LHCN-M2 (cell line): ENCODE data around the gene SMPD3. TPM values are rescaled to one million over a fixed set of nuclear protein-coding genes. Genes with fewer than 3 reads are reported as not detected.

ENCODE experiments used
- DNase-seq: peaks from one replicate; pipeline ENCODE4 v3.0.0-alpha.2; 2012; ENCODE audit warnings: low read depth
- total RNA-seq: library from RNA; depleted of rRNA; stranded (reverse); fragments of >200 nt; gene quantifications from 2 replicates; pipeline ENCODE4 v1.2.3, GENCODE V29; 2014

SMPD3 gene
- total RNA-seq, 1 experiment from 2014 or later, result 0.17 TPM

DNA sequence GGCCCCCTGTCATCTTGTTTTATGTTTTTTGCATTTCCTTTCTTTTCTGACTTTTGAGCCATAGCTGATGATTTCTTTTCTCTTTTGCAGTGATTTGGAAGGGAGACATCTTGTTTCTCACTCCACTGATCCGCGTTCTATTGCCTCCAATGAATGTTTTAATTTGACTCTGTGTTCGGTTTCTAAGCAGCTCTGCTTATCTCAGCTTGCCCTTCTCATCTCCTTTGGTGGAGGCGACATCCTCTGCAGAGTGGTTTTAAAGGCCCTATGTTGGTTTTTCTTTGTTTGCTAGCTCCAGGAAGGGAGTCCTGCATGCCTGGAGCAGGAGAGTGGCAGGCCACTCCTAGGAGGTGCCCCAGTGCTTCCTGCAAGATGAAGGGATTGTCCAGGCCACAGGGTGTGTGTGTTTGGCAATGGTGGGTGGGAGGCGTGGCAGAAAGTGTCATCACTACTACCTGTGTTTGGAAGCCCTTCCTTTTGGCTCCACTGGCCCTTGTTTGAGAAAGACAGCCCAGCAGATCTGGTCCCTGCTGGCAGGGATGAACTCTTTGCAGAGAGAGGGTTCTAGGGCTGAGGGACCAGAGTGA is 13.6 kb downstream of the SMPD3 start:
- DNase-seq, result no peak

DNA sequence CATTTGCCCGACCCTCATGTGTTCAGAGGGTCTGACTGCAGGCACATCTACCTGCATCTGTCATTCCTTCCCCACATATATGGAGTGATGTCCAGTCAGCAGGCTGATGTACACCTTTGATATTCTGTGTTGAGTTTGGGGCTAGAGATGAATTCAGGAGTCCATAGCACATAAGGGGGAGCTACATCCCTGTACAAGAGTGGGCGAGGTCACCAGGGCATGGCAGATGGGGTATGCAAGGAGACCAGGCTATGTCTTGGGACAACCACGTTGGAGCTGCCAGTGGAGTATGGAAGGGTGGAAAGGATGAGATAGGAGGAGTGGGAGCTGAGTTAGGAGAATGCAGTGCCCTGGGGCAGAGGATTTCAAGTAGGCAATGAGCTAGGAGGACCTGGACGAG is 15.0 kb downstream of the SMPD3 start:
- DNase-seq, result no peak

DNA sequence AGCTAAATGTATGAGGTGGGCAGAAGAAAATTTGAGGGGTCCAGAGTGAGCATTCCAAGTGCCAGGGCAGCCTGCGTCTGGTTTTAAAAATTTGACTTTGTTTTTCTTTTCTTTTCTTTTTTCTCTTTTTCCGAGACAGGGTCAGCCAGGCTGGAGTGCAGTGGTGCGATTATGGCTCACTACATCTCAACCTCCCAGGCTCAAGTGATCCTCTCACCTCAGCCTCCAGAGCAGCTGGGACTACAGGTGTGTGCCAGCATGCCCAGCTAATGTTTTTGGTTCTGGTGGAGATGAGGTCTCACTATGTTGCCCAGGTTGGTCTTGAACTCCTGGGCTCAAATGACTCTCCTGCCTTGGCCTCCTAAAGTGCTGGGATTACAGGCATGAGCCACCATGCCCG is 15.6 kb downstream of the SMPD3 start:
- DNase-seq, result no peak

DNA sequence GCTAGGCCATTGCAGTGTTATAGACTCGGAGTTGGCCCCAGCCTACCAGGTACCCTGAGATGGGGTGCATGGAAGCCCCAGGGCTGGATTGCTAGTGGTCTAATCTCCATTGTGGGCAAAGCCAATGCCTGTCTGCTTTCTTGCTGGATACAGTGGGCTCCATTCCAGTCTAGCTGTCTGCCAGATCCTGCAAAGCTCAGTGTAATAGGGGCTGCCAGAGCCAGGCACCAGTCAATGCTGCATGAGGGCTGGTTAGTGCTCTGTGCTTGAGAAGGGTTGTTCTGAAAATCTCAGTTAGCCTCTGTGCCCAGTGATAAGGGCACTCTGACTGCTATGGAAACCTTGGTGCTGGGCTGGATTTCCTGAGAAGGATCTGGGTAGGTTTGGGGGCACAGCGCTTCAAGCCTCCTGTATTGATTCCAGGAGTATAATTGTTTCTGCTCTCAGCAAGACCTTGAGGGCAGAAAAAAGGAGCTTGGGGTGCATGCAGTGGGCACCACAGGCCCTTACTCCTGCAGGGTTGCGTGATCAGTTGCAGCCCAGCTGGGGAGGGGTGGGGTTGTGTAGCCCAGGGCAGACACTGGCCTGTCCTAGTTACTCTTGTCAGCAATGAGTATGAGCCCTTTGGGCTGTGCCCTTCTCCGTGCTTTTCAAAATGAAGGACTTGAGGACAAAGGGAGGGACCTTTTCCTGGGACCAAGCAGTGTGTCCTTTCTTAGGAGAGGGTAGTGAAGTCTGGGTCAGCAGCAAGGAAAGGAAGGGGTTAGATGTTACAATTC is 19.0 kb downstream of the SMPD3 start:
- no peak for DNase-seq

DNA sequence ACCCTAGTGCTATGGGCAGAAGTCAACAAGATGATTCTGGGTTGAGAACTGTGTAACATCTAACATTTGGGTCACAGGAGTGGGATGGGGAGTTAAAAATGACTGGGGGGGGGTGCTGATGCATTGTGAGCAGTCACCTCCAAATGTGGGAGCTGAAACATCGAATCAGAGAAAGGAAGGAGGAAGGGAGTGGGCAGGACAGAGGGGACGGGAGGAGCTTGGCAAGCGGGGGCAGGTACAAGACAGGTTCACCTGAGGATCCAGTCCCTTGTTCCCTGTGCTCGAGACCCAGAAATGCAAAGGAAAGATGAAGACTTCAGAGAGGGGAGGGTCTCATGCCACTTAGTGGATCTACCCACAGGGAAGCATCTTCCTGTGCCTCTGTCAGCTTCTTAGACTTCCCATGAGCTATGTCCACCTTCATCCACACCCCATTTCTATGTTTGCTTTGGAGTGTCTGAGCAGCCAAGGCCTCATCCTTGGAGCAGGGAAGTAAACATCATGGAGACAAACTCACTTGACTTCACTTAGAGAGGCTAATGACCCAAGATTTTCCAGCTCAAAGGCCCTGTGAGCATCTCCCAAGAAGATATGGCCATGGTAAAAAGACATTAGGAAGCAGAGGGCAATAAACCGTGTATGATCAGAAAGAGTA is 20.5 kb downstream of the SMPD3 start:
- DNase-seq, result no peak

DNA sequence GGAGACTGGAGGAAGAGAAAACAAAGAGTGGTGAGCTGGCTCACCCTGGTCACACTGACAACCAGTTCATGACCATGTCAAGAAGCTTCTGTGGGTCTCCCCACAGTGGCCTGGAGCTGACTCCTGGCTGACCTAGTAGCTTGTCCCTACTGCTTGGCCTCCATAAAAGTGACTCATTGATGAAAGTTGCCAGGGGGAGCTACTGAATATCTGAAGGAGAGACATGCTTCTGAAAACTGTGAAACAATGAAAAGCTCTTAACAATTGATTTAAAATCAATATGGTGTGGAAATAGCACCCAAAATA is 22.0 kb downstream of the SMPD3 start:
- DNase-seq, result peak; percentile 7

DNA sequence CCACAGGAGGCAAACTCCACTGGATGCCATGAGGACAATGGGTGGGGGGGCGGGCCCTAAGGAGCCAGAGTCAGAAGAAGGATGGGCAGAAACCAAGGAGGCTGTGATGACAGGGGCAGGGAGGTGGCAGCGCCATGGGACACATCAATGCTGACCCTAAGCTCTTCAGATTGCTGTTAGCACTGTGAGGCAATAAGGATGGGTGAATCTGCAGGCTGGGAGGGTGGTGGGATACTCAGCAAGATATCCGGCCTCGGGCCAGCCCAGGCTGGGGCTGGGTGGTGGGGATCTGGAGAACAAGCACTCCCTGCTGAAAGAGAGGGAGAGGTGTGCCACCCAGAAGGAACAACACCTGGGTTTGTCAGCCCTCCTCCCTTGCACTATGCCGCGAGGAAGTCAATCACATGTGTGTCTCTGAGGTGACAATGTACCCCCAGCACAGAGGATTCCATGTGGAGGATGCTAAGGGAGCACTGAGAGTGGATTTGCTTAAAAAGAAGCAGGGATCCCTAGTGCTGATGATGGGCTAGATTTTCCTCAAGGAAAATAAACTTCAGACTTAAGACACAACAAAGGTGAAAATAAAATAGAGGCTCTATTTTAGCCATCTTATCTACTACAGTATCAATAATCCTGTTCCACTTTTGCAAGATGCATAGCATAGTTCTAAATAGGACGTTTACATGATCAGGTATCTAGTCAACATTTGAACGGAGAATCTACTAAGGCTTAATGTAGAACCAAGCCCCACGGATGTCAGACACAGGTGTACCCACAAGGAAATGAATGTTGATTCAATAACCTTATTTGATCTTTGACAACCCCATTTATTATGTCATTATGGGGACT is 22.6 kb downstream of the SMPD3 start:
- DNase-seq, result no peak

DNA sequence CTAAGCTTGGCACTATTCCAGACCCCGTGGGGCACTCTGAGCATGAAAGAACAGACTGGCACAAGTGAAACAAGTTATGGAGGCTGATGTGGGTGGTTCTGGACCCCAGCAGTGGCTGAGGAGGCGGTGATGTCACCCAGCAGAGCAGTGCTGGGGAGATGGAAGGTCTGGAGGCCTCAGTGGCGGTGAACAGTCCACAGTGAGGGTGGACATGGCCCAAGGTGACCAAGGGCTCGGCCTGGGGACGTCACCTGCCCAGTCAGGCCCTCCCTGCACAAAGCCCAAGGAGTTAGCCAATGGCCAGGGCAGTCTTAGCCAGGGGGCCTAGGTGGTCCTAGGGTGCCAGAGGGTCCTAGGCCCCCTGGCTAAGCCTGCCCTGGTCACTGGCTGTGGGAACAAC is 24.5 kb downstream of the SMPD3 start:
- DNase-seq, result no peak

DNA sequence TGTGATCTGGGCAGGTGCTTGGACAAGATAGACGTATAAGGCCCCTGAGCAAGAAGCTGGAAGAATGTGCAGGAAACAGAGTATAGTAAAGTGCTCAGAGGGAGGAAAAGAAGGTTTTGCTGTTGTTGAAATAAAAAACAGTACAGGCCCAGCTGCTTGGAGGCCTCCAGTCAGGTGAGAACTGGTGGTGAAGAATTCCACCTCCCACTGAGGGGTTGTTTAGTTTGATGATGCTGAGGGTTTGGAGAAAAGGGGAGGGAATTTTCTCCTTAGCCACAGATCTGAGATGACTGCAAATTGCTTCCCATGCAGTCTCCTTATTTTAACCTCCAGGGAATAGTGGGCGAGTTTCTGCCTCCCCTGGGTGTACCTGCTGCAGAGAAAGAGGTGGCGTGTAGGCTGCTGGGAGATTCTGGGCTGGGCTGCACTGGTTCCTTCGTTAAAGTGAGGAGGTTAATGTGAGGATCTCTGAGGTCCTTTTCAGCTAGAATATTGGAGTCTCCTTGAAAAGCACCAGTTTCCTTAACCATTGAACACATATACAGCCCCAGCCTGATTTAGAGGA is 25.8 kb downstream of the SMPD3 start:
- no peak for DNase-seq

DNA sequence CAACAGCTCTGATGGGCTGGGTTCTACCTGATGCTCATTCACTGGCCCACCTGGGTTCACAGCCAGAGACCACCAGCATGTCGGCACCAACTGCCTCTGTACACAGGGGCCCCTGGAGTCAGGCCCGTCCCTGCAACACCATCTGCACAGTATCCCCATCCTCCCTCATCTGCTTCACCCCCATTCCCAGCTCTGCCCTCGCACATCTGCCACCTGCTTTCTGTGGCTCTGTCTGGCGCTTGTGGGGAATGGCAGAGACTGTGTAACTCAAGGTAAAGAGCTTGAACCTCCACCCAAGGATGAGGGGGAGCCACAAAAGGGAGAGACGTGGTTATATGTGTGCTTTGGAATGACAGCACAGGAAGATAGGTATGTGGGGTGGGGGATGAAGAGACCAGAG is 27.2 kb downstream of the SMPD3 start:
- DNase-seq, result no peak

DNA sequence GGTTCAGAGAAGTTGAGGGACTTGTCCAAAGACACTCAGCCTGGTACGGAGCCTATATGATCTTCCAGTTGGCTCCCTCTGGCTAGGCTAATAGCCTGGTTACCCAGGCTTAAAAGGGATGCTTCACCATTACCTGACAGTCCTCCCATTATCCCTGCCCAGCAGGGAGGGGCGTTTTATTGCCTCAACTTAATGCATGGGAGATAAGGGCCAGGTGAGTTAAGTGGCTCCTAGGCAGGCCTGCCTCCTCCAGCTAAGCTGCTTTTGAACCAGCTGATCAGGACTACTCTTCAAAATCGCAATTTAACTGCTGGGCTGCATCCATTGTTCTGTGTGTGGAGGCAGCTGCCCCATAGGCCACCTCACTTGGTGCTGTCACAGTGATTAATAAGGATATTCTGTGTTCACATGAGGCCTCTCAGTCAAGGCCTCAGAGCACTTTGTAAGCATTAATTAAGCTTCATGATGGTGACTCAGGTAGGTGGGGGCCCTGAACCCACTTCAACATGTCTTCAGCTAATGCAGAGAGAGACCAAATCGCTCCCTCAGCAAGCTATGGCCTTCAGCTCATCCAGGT is 27.9 kb downstream of the SMPD3 start:
- no peak for DNase-seq

DNA sequence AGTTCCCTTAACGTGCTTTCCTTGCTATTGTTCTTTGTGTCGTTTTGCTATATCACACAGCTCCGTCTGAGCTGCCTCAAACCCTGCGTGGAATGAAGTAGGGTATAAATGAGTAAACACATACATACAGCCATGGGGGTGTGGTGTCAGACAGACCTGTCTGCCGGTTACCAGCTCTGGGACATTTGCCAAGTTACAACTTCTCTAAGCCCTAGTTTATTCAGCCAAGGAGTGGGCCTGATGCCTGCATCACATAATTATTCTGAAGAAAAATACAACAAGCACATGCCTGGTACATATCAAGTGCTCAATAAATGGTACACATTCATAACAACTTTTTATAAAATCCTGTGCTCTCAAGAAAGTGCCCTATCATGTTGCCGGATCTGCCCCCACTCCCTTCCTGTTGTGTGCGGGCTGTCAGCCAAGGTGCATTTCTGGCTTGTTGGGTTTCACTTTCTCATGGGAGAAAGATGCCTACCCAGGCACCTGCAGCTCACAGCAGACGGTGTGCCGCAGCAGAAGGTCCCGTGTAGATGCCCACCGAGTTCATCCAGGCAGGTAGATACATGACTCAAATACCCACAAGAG is 30.5 kb downstream of the SMPD3 start:
- DNase-seq, result no peak

DNA sequence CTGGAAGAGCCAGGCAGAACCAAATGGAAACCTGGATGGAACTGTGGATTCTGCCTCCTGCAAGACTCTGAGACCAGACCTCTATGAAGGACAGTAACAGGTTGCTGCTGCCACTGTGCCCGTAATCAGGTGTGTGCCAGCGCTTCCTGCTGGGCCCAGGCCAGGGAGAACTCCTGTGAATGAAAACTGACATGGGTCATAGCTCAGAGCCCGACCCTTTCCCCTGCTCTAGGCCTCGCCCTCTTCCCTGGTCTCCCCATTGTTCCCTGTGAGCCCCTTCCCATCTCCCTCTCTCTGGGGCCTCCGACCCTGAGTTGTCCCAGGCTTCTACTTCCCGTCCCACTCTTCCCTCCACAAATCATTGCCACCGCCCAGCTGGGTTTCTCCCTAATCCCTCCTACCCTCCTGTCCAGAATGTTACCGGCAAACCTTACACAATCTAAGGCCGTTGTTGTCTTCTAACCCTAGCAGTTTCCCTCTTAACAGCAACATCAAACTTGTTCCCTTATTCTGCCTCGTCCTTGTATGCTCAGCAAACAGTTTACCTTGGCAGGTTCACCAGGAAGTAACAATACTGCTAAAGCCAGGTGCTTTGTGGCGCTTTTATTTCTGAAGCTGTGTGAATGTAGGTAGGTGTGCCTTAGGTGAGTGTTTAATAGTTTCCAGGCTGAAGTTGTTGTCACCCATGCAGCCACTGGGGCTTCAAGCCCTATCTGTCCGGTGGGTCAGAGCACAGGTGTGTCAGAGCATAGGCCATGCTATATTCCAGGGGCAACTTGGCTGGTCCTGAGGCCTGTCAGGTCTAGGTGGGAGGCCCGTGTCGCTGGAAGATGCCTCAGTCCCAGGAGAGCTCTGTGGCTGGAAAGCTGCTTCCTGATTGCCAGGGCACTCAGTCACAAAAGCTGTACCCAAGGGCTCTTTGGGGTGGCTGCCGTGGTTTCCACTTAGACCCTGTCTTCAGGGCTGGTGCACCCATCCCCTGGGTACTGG is 32.0 kb downstream of the SMPD3 start:
- DNase-seq, result no peak

DNA sequence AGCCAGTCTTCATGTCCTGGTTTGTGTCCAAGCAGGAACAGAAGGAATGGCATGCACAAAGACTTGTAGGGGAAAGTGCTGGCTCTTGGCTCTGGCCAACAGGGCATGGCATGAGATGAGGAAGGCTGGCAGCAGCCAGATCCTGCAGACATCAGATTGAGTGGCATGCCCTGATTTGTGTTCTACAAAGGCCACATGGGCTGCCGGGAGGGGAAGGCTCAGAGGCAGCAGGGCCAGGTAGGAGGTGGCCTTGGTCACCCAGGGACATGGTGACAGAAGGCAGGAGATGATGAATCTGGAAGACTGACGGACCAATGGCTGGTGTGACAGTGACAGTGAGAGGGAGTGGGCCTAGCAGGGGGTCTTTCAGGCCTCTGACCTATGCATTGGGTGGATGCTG is 33.7 kb downstream of the SMPD3 start:
- DNase-seq, result no peak

DNA sequence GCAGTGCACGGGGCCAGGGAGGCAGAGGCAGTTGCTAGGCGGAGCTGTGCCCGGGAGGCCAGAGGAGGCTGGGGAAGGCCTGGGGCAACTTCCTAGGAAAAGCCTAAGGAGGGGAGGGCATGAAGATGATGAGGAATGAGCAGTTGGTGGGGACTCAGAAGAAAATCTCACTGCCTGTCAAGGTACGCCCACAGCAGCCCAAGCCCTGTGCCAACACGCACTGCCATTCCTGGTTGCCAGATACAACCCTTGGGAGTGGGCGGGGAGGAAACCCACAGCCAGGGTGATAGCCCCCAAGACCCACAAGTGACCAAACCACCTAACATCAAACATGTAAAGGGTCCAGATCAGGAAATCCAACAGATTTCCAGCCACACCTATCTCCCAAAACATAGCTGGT is 36.2 kb downstream of the SMPD3 start:
- DNase-seq, result no peak

DNA sequence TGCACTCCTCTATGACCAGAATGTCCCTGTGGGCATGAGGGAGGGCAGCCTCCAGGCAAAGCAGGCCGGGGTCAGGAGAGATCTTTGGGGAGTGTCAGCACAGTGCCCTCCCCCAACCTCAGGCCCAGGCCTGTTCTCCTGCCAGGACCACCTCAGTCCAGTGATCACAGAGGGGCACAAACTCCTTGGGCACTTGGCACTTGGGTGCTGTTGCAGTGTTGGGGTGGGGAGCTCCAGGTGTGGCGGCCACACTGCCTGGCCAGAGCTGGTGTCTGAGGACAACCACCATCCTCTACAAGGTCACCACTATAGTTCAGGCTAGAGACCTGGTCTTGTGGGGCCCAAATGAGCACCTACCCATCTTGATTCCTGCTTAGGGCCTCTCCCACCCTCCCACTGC is 37.2 kb downstream of the SMPD3 start:
- no peak for DNase-seq

DNA sequence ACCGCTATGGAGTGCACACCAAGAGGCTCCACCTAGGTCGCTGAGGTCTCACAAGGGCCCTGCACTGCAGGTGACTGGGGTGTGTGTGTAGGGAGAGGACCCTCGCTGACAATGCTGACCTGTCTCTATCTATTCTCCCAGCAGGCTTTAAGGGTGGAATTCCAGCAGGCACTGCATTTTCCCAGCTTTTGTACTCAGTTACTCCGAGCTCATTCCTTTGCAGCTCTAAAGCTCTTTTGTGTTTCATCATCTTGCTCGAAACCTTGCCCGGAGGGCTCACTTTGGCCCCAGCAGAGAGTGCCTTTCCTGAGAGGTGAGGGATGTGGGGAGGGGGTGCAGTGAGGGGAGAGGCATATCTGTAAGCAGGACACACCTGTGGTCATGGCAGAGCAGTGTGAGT is 39.3 kb downstream of the SMPD3 start:
- no peak for DNase-seq

DNA sequence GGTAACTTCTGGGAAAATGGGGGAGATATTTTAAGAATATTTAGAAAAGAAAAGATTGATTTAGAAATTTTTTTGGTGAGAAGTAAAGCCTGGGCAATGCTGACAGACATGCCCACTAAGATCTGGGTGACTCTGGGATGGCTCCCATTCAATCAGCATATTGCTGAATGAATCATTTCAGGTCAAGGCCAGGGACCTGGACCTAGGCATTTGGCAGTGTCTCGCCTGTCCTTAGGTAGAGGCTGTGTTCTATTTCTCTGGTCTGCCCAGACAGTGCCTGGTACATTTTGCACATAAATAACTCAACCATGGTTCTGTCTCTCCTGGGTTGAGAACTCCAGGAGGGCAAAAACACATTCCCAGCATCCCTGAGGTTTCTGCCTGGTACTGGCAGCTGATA is 39.9 kb downstream of the SMPD3 start:
- DNase-seq, result no peak

DNA sequence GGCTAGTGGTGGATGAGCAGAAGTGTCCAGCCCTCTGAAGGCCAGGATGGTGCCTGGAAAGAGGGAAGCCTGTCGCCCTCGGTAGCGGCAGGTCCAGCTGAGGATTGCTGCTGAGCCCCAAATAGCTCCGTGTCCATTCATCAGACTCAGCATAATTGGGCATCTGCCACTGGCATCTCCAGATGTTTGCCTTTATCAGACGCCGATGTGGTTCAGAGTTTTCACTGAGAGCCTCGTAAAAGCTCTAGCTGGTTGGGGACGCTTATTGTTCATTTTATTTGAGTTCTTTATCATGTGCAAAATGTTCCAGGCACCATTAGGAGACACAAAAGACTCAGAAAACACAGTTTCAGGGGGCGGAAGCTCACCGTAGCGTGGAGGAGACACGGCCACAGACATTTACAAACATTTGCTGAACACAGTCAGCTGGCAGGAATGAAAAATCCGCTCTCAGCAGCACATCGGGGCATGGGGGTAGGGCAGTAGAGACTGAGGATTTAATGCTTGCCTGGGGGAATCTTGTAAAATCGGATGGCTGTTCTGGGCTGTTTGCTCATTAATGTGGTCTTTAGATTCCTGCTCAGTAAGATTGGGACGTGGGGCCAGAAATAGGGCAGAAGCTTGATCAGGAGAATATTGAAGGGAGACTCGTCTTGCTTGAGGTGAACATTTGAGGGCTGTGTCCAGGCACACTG is 41.7 kb downstream of the SMPD3 start:
- peak; percentile 27 for DNase-seq
